Common myeloid progenitor, CD34-positive (primary cell): ENCODE measurements around the gene FBN1.

Experiments
- CTCF ChIA-PET: fragments of 350-600 bp; sonication (Branson Sonifier 250); formaldehyde crosslinking; loops from one replicate; lab custom pipeline; 2021; ENCODE audit warnings: antibody characterized with exemption; lab: Charles Lee
- POLR2A ChIA-PET: fragments of 350-600 bp; sonication (Branson Sonifier 250); formaldehyde crosslinking; loops from one replicate; lab custom pipeline; 2021; ENCODE audit warnings: antibody characterized with exemption; lab: Charles Lee
- DNase-seq, 3 donors: peaks; one replicate each; pipeline versions ENCODE4 v3.0.0 to v3.0.0-alpha.2; 2013
- H3K27ac ChIP-seq, 2 experiments: 1 replicate in 1 of 2; 2 replicates in 1 of 2; pipeline ENCODE4 v1.7.0; 2013; ENCODE audit warnings: inconsistent platforms in 2 of 2, low read length in 2 of 2, mild to moderate bottlenecking in 2 of 2, low read depth in 1 of 2, moderate library complexity in 1 of 2; ENCODE audit not compliant: severe bottlenecking in 2 of 2, insufficient read depth in 1 of 2, poor library complexity in 1 of 2
- H3K27me3 ChIP-seq, 5 experiments: replicated peaks in 2 of 5; 1 replicate in 3 of 5; 2 replicates in 2 of 5; pipeline versions ENCODE4 v1.6.1 to v1.7.0; 2013; ENCODE audit warnings: low read length in 4 of 5, mild to moderate bottlenecking in 2 of 5, moderate library complexity in 2 of 5, inconsistent platforms in 1 of 5; ENCODE audit not compliant: insufficient read depth in 5 of 5, control insufficient read depth in 4 of 5
- H3K36me3 ChIP-seq, 4 experiments: 1 replicate in 2 of 4; 2 replicates in 2 of 4; pipeline versions ENCODE4 v1.6.1 to v1.7.0; 2013; ENCODE audit warnings: low read length in 3 of 4, control low read depth in 1 of 4, mild to moderate bottlenecking in 1 of 4; ENCODE audit not compliant: control insufficient read depth in 4 of 4, insufficient read depth in 4 of 4
- H3K4me1 ChIP-seq, 4 experiments: 1 replicate in 3 of 4; 2 replicates in 1 of 4; pipeline versions ENCODE4 v1.6.1 to v1.7.1; 2013; ENCODE audit warnings: low read length in 3 of 4, mild to moderate bottlenecking in 3 of 4, control low read depth in 1 of 4, inconsistent platforms in 1 of 4, moderate library complexity in 1 of 4; ENCODE audit not compliant: control insufficient read depth in 4 of 4, insufficient read depth in 4 of 4; ENCODE audit errors: control extremely low read depth in 1 of 4
- H3K4me3 ChIP-seq, 7 experiments: 1 replicate in 4 of 7; 2 replicates in 3 of 7; pipeline versions ENCODE4 v1.5.1 to v1.7.0; 2013; ENCODE audit warnings: mild to moderate bottlenecking in 7 of 7, low read length in 6 of 7, moderate library complexity in 6 of 7, inconsistent platforms in 2 of 7, low read depth in 2 of 7, control low read depth in 1 of 7; ENCODE audit not compliant: insufficient read depth in 4 of 7, control insufficient read depth in 1 of 7; ENCODE audit errors: extremely low read depth in 1 of 7
- H3K9me3 ChIP-seq, 5 experiments: 1 replicate in 4 of 5; 2 replicates in 1 of 5; pipeline versions ENCODE4 v1.6.1 to v1.7.1; 2013; ENCODE audit warnings: low read length in 4 of 5, mild to moderate bottlenecking in 2 of 5, inconsistent platforms in 1 of 5, low read depth in 1 of 5, moderate library complexity in 1 of 5; ENCODE audit not compliant: control insufficient read depth in 4 of 5, insufficient read depth in 2 of 5; ENCODE audit errors: control extremely low read depth in 1 of 5
- WGBS: methylation state at CpG from one replicate; pipeline ENCODE4 v1.1.5; 2013; ENCODE audit not compliant: insufficient coverage; 5-methylcytosine and 5-hydroxymethylcytosine counted together

The FBN1 gene

GRCh38 chr15:48550822-48551525 is 94.5 kb downstream of the FBN1 start:
- CTCF ChIA-PET: no interaction called here
- WGBS: 100% methylated on average over 2 of the region's 3 CpGs
- peak in 1 of 3 donors; percentile 26 for DNase-seq
- POLR2A ChIA-PET: no interaction called here
- no peak overlapping the region for H3K4me3 ChIP-seq
- no peaks in the 10 kb centered on the region for H3K9me3 ChIP-seq
- no peak overlapping the region for H3K27ac ChIP-seq
- H3K4me1 ChIP-seq: peaks cover 6 to 9% (median 7%) of the 10 kb centered on the region in 4 experiments
- no peaks in the 10 kb centered on the region for H3K27me3 ChIP-seq
- H3K36me3 ChIP-seq: no peaks in the 10 kb centered on the region

GRCh38 chr15:48548455-48548854 is 97.1 kb downstream of the FBN1 start:
- no peaks in the 10 kb centered on the region for H3K4me1 ChIP-seq

GRCh38 chr15:48547286-48547685 is 98.2 kb downstream of the FBN1 start:
- Histone ChIP-seq H3K27ac (no peak overlapping the region), H3K9me3 (peaks cover 0 to 3% (median 0%) of the 10 kb centered on the region in 5 experiments), H3K4me3 (no peak overlapping the region), H3K36me3 (no peaks in the 10 kb centered on the region), H3K27me3 (no peaks in the 10 kb centered on the region), H3K4me1 (no peaks in the 10 kb centered on the region)
- POLR2A ChIA-PET: no interaction called here
- no peak for DNase-seq
- CTCF ChIA-PET: interaction anchor here (1.4 kb wide), 1 partner anchor 16 kb away, joined by 4 read pairs; no protein-coding TSS in a partner anchor
- WGBS: 75% methylated on average over 1 of the region's 4 CpGs

More at GRCh38 chr15:48548455-48548854, 97.1 kb downstream of the FBN1 start:
- 100% methylated on average over 2 of the region's 2 CpGs for WGBS
- no peak for DNase-seq
- H3K9me3 ChIP-seq: peaks cover 0 to 1% (median 0%) of the 10 kb centered on the region in 5 experiments
- CTCF ChIA-PET: interaction anchor here (1.4 kb wide), 1 partner anchor 15 kb away, joined by 4 read pairs; no protein-coding TSS in a partner anchor
- no peaks in the 10 kb centered on the region for H3K36me3 ChIP-seq
- POLR2A ChIA-PET: no interaction called here
- H3K27me3 ChIP-seq: no peaks in the 10 kb centered on the region
- H3K4me3 ChIP-seq: no peak overlapping the region
- no peak overlapping the region for H3K27ac ChIP-seq

- WGBS: 100% methylated on average over 3 of the region's 3 CpGs
- Histone ChIP-seq H3K9me3 (peaks cover 0 to 3% (median 0%) of the 10 kb centered on the region in 5 experiments), H3K36me3 (no peaks in the 10 kb centered on the region), H3K4me1 (no peaks in the 10 kb centered on the region), H3K27ac (no peak overlapping the region), H3K4me3 (no peak overlapping the region), H3K27me3 (no peaks in the 10 kb centered on the region)
- DNase-seq: no peak
- CTCF ChIA-PET: no interaction called here
- POLR2A ChIA-PET: no interaction called here
These were observed 99.2 kb downstream of the FBN1 start for GRCh38 chr15:48546296-48546695.

- CTCF ChIA-PET: interaction anchor here (1.0 kb wide), 1 partner anchor 13 kb away, joined by 3 read pairs; no protein-coding TSS in a partner anchor
- no peaks in the 10 kb centered on the region for H3K27me3 ChIP-seq
- no CpG with 5 or more reads among the region's 2 CpGs for WGBS
- peaks cover 0 to 3% (median 0%) of the 10 kb centered on the region in 5 experiments for H3K9me3 ChIP-seq
- POLR2A ChIA-PET: no interaction called here
- no peak for DNase-seq
- H3K36me3 ChIP-seq: no peaks in the 10 kb centered on the region
- H3K4me3 ChIP-seq: no peak overlapping the region
- no peaks in the 10 kb centered on the region for H3K4me1 ChIP-seq
- H3K27ac ChIP-seq: no peak overlapping the region
These were observed 100.7 kb downstream of the FBN1 start for GRCh38 chr15:48544778-48545177.

- 89% methylated on average over 8 of the region's 10 CpGs for WGBS
- Histone ChIP-seq H3K27ac (no peak overlapping the region), H3K36me3 (no peaks in the 10 kb centered on the region), H3K4me1 (peaks cover 0 to 4% (median under 1%) of the 10 kb centered on the region in 4 experiments), H3K4me3 (peak overlapping the region in 2 of 7 experiments; percentile 21 to 50), H3K27me3 (no peaks in the 10 kb centered on the region), H3K9me3 (peaks cover 0 to 3% (median 0%) of the 10 kb centered on the region in 5 experiments)
- POLR2A ChIA-PET: no interaction called here
- DNase-seq: peak in 2 of 3 donors; percentile 23 to 47
- CTCF ChIA-PET: no interaction called here
These were observed 103.9 kb downstream of the FBN1 start for GRCh38 chr15:48541341-48542278.
